A549 (cell line): Measurements from ENCODE around the gene SERP1. TPM values are rescaled to one million over a fixed set of nuclear protein-coding genes. Genes with fewer than 3 reads are reported as not detected.
"Not testable (repeated sequence)": the region's sequence is repeated elsewhere in the genome, so short reads cannot be mapped to it uniquely, and the experiment has no call there.

Source experiments
- ATAC-seq, 2 experiments: fragments of 200-7000 bp in 1 of 2; fragments of >200 bp in 1 of 2; cut with Nextera tagmentation in 1 of 2; cut with Tn5 transposase in 1 of 2; 3 replicates each; pipeline versions ENCODE4 v1.8.0 to v1.9.1; 2018 to 2020; ENCODE audit warnings: mild to moderate bottlenecking in 1 of 2, moderate library complexity in 1 of 2
- CTCF ChIA-PET: fragments of 300-600 bp; sonication (Branson Sonifier 250); formaldehyde crosslinking; extraction: SDS; loops from one replicate; lab custom pipeline; 2021; ENCODE audit warnings: antibody characterized with exemption, inconsistent platforms; lab: Yijun Ruan, JAX
- POLR2A ChIA-PET: fragments of 350-600 bp; formaldehyde crosslinking; extraction: SDS; loops from one replicate; lab custom pipeline; 2021; ENCODE audit warnings: antibody characterized with exemption, inconsistent platforms; lab: Yijun Ruan, JAX
- DNase-seq, 2 experiments: peaks; one replicate each; pipeline versions ENCODE4 v3.0.0 to v3.0.0-alpha.2; 2011 to 2016; ENCODE audit warnings: low read depth in 1 of 2, low spot score in 1 of 2
- FAIRE-seq: peaks from 2 replicates; lab custom pipeline; 2011; peaks lifted over from hg19 to GRCh38; lab: Jason Lieb, UNC
- H3K27ac ChIP-seq, 2 experiments: fragments of >200 bp; sonication (Bioruptor Twin); formaldehyde crosslinking; 3 replicates each; pipeline ENCODE4 v1.5.1; 2016 to 2017
- H3K4me1 ChIP-seq: fragments of >200 bp; sonication (Bioruptor Twin); formaldehyde crosslinking; 3 replicates; pipeline ENCODE4 v1.6.1; 2016
- H3K4me2 ChIP-seq: fragments of >200 bp; sonication (Bioruptor Twin); formaldehyde crosslinking; 3 replicates; pipeline ENCODE4 v1.6.1; 2016
- H3K4me3 ChIP-seq: fragments of >200 bp; sonication (Bioruptor Twin); formaldehyde crosslinking; 3 replicates; pipeline ENCODE4 v1.5.1; 2016
- H3K9me3 ChIP-seq: fragments of >200 bp; sonication (Bioruptor Twin); formaldehyde crosslinking; 3 replicates; pipeline ENCODE4 v1.6.1; 2016
- CHD4 ChIP-seq: fragments of 200-600 bp; sonication (generic); IDR thresholded peaks from 2 replicates; pipeline ENCODE4 v1.6.1; 2016; ENCODE audit warnings: antibody characterized with exemption, mild to moderate bottlenecking, borderline replicate concordance
- EHF ChIP-seq: fragments of 250-450 bp; sonication (Bioruptor Pico); IDR thresholded peaks from 2 replicates; pipeline ENCODE4 v1.5.0; 2020; ENCODE audit warnings: mild to moderate bottlenecking
- EP300 ChIP-seq, 2 experiments: fragments of >200 bp; sonication (Bioruptor Twin); formaldehyde crosslinking; IDR thresholded peaks; 2 replicates in 1 of 2; 3 replicates in 1 of 2; pipeline ENCODE4 v1.6.1; 2016 to 2017
- ESRRA ChIP-seq: fragments of 150-350 bp; IDR thresholded peaks from 2 replicates; pipeline ENCODE4 v1.6.1; 2014; ENCODE audit warnings: mild to moderate bottlenecking, low read length, borderline replicate concordance
- HEYL ChIP-seq: fragments of 250-450 bp; sonication (Bioruptor Pico); IDR thresholded peaks from 2 replicates; pipeline ENCODE4 v1.8.0; 2021; ENCODE audit warnings: mild to moderate bottlenecking, moderate library complexity
- HOXA7 ChIP-seq: fragments of 250-450 bp; sonication (Bioruptor Pico); IDR thresholded peaks from 2 replicates; pipeline ENCODE4 v1.5.0; 2020; ENCODE audit warnings: mild to moderate bottlenecking, moderate library complexity
- MAFK ChIP-seq: fragments of 450-650 bp; IDR thresholded peaks from 2 replicates; pipeline ENCODE4 v1.6.1; 2014; ENCODE audit not compliant: partially characterized antibody
- MAZ ChIP-seq: fragments of 150-350 bp; IDR thresholded peaks from 2 replicates; pipeline ENCODE4 v1.6.1; 2014; ENCODE audit warnings: antibody characterized with exemption, low read depth, low read length, borderline replicate concordance
- RARB ChIP-seq: fragments of 250-450 bp; sonication (Bioruptor Pico); IDR thresholded peaks from 2 replicates; pipeline ENCODE4 v1.8.0; 2021; ENCODE audit warnings: mild to moderate bottlenecking, moderate library complexity
- SMC3 ChIP-seq: fragments of >200 bp; sonication (Bioruptor Twin); formaldehyde crosslinking; IDR thresholded peaks from 3 replicates; pipeline ENCODE4 v1.6.1; 2018; ENCODE audit warnings: inconsistent platforms
- TFCP2L1 ChIP-seq: fragments of 250-450 bp; sonication (Bioruptor Pico); IDR thresholded peaks from 2 replicates; pipeline ENCODE4 v1.5.0; 2021; ENCODE audit warnings: mild to moderate bottlenecking
- ZFP36 ChIP-seq: fragments of 450-650 bp; IDR thresholded peaks from 2 replicates; pipeline ENCODE4 v1.6.1; 2014; ENCODE audit warnings: borderline replicate concordance; ENCODE audit not compliant: partially characterized antibody
- ZNF302 ChIP-seq: fragments of 250-450 bp; sonication (Bioruptor Pico); IDR thresholded peaks from 2 replicates; pipeline ENCODE4 v1.9.0; 2021; ENCODE audit warnings: inconsistent platforms, mild to moderate bottlenecking, moderate library complexity
- ZSCAN20 ChIP-seq: fragments of 250-450 bp; sonication (Bioruptor Pico); IDR thresholded peaks from 2 replicates; pipeline ENCODE4 v1.8.0; 2022; ENCODE audit warnings: mild to moderate bottlenecking, moderate library complexity
- WGBS: methylation state at CpG from one replicate; pipeline ENCODE4 v1.1.6; 2017; ENCODE audit errors: missing lambda C conversion rate; 5-methylcytosine and 5-hydroxymethylcytosine counted together
- polyA plus RNA-seq, 4 experiments: library from polyadenylated mRNA; depleted of rRNA in 3 of 4; stranded (reverse); fragments of >200 nt; fragmentation: RNase III in 1 of 4; extraction: RNeasy Plus Mini Kit Qiagen cat#74134 plus additional on column Dnase treatment in 1 of 4; gene quantifications; 2 replicates in 3 of 4; 3 replicates in 1 of 4; pipeline ENCODE4 v1.2.3, GENCODE V29; 2011 to 2017
- TF ChIP-seq, protein P1 (sequence below): fragments of 450-650 bp; IDR thresholded peaks from 2 replicates; pipeline ENCODE4 v1.6.1; 2014; ENCODE audit warnings: antibody characterized with exemption
- TF ChIP-seq, protein P2 (sequence below): fragments of >200 bp; sonication (Bioruptor Twin); formaldehyde crosslinking; IDR thresholded peaks from 2 replicates; pipeline ENCODE4 v1.6.1; 2016
- TF ChIP-seq, protein P3 (sequence below): fragments of 250-450 bp; sonication (Bioruptor Pico); IDR thresholded peaks from 2 replicates; pipeline ENCODE4 v1.5.0; 2020; ENCODE audit warnings: low read depth, mild to moderate bottlenecking, moderate library complexity
- TF ChIP-seq, protein P4 (sequence below): fragments of >200 bp; sonication (Bioruptor Twin); formaldehyde crosslinking; IDR thresholded peaks from 3 replicates; pipeline ENCODE4 v1.6.1; 2016

The SERP1 gene
- polyA plus RNA-seq, 2 of the 4 experiments (the other 2 are of a cell fraction), result 84.3 to 94.7 TPM

DNA sequence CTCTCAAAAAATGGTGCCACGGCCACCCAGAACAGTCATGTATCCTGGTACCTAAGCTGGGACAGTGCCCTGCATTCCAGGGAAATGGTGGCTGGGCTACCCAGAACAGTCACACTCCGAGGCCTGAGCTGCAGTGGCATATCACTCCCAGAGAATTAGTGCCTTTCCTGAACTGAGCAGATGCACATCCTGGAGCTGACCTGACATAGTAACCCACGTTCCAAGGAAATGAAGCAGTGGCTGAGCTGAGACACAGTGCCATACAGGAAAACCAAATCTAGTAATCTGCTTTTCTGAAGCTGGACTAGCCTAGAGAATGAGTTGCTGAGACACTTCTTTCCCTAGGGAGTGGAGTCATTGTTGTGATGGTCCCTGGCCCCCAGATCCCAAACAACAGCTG lies 41.8 kb downstream of the SERP1 start:
- no peaks in the 10 kb centered on the region for H3K4me1 ChIP-seq
- POLR2A ChIA-PET, result no interaction called here

DNA sequence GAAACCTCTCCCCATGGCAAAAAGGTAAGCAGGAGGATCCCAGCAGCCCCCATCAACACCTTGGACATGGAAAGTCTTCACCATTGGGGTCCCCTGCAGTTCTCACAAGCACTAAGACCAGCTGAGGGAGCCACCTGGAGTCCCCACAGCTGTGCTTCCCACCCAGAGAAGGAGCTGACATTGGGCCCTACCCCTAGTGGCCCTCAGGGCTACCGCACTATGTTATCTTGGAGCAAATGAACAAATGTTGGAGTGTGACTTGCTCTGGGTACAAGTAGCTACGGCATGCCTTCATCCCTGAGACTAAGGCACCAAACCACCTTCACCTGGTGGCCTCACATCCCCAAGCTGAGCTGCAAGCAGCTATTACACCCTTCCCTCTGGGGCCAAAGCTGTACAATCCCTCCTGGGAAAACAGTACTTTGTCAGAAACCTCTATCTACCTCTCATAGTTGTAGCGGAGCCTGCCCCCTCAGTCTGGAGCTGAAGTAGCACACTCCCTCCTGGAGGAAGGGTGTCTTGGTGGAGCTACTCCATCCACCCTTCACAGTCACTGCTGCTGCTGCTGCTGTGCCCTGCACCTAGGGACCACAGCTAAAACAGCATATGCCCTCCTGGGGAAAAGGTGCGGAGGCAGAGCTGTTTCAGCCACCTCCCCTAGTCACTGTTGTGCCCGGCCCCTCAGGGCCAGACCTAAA lies 42.7 kb downstream of the SERP1 start:
- ATAC-seq (peak; percentile 79 to 87), FAIRE-seq (no peak), DNase-seq (no peak)
- ChIA-PET POLR2A (no interaction called here), CTCF (interaction anchor here (1.2 to 6.1 kb wide), 8 partner anchors 8 to 566 kb away, joined by 3 to 45 read pairs (median 6); no protein-coding TSS in a partner anchor)
- H3K27ac ChIP-seq, result no peak overlapping the region
- no peak overlapping the region for H3K4me3 ChIP-seq
- peaks cover 16% of the 10 kb centered on the region for H3K9me3 ChIP-seq
- WGBS, result 72% methylated on average over 5 of the region's 5 CpGs
- no peaks in the 10 kb centered on the region for H3K4me1 ChIP-seq
- TF ChIP-seq MAZ (no peak), ZSCAN20 (CRISPR knock-in tag) (no peak), SMC3 (no peak)
- TF ChIP-seq, protein P1, sequence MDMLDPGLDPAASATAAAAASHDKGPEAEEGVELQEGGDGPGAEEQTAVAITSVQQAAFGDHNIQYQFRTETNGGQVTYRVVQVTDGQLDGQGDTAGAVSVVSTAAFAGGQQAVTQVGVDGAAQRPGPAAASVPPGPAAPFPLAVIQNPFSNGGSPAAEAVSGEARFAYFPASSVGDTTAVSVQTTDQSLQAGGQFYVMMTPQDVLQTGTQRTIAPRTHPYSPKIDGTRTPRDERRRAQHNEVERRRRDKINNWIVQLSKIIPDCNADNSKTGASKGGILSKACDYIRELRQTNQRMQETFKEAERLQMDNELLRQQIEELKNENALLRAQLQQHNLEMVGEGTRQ, result no peak
- TF ChIP-seq, protein P2, sequence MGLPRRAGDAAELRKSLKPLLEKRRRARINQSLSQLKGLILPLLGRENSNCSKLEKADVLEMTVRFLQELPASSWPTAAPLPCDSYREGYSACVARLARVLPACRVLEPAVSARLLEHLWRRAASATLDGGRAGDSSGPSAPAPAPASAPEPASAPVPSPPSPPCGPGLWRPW, result no peak
- TF ChIP-seq, all 56 proteins: peak for 0
- H3K4me2 ChIP-seq, result no peak overlapping the region

More for the DNA sequence above, 41.8 kb downstream of the SERP1 start:
- Histone ChIP-seq H3K4me2 (no peak overlapping the region), H3K4me3 (no peak overlapping the region), H3K27ac (no peak overlapping the region), H3K9me3 (peaks cover 16% of the 10 kb centered on the region)
- FAIRE-seq, result no peak
- CTCF ChIA-PET, result interaction anchor here (0.7 to 6.1 kb wide), 8 partner anchors 9 to 697 kb away, joined by 3 to 45 read pairs (median 6); no protein-coding TSS in a partner anchor
- WGBS, result 10% methylated on average over 3 of the region's 3 CpGs
- TF ChIP-seq ZFP36 (no peak), SMC3 (no peak), HEYL (CRISPR knock-in tag) (no peak), HOXA7 (CRISPR knock-in tag) (no peak), ZNF302 (CRISPR knock-in tag) (no peak), ESRRA (no peak), RARB (CRISPR knock-in tag) (no peak), CHD4 (no peak), EHF (no peak), EP300 (IDR thresholded peaks at IDR 0.05) (no peak), MAFK (no peak), TFCP2L1 (CRISPR knock-in tag) (no peak)
- TF ChIP-seq, protein P3, sequence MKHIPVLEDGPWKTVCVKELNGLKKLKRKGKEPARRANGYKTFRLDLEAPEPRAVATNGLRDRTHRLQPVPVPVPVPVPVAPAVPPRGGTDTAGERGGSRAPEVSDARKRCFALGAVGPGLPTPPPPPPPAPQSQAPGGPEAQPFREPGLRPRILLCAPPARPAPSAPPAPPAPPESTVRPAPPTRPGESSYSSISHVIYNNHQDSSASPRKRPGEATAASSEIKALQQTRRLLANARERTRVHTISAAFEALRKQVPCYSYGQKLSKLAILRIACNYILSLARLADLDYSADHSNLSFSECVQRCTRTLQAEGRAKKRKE, result no peak
- TF ChIP-seq, protein P4, sequence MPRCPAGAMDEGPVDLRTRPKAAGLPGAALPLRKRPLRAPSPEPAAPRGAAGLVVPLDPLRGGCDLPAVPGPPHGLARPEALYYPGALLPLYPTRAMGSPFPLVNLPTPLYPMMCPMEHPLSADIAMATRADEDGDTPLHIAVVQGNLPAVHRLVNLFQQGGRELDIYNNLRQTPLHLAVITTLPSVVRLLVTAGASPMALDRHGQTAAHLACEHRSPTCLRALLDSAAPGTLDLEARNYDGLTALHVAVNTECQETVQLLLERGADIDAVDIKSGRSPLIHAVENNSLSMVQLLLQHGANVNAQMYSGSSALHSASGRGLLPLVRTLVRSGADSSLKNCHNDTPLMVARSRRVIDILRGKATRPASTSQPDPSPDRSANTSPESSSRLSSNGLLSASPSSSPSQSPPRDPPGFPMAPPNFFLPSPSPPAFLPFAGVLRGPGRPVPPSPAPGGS, result no peak
- ATAC-seq, result no peak
- no peak for DNase-seq

DNA sequence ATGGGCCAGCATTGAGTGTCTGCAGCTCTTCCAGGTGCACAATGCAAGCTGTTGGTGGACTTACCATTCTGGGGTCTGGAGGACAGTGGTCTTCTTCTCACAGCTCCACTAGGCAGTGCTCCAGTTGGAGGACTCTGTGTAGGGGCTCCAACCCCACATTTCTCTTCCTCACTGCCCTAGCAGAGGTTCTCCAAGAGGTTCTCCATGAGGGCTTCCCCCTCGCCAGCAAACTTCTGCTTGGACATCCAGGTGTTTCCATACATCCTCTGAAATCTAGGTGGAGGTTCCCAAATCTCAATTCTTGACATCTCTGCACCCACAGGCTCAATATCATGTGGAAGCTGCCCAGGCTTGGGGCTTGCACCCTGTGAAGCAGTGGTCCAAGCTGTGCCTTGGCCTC lies 45.3 kb downstream of the SERP1 start:
- 92% methylated on average over 1 of the region's 1 CpG for WGBS
- H3K27ac ChIP-seq, ATAC-seq, H3K4me3 ChIP-seq, DNase-seq, FAIRE-seq, POLR2A ChIA-PET, H3K4me2 ChIP-seq: not testable (repeated sequence)
- CTCF ChIA-PET, result interaction anchor here (0.6 to 1.8 kb wide), 2 partner anchors 262 to 419 kb away, joined by 3 to 5 read pairs; no protein-coding TSS in a partner anchor
- Histone ChIP-seq H3K9me3 (peaks cover 14% of the 10 kb centered on the region), H3K4me1 (peaks cover 13% of the 10 kb centered on the region)
